KBM-7 (cell line): Measurements from ENCODE around the gene KAT6B.
"Not testable (repeated sequence)": the region's sequence is repeated elsewhere in the genome, so short reads cannot be mapped to it uniquely, and the experiment has no call there.

Source experiments
- DNase-seq: peaks from one replicate; pipeline ENCODE4 v3.0.0-alpha.2; 2015
- in situ Hi-C: fragments of 300-500 bp; cut with MboI; formaldehyde crosslinking; loops from 2 replicates; pipeline ENCODE4 v1.14.3; 2020; ENCODE audit warnings: low sequenced_read_pairs, low pct_unique_long_range_greater_than_20kb, mixed read lengths

KAT6B gene

DNA sequence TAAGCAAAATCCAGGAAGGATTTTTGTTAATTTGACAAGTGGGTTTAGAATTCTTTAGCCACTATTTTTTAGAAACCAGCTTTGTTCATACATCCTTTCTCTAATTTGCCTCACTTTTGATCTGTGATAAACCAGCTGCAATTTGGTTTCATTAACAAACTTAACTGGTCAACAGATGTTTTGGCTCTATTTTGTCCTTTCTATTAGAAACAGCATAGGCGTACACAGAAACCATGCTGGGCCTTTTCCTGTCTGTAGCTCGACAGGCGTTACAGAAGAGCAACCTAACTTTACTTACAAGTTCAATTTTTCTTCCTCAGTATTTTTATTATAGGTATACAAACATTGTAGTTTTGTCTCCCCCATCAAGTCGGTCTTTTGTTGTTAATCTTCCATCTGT lies 28.2 kb downstream of the KAT6B start:
- no peak for DNase-seq
- in situ Hi-C loops, result no loop called here

DNA sequence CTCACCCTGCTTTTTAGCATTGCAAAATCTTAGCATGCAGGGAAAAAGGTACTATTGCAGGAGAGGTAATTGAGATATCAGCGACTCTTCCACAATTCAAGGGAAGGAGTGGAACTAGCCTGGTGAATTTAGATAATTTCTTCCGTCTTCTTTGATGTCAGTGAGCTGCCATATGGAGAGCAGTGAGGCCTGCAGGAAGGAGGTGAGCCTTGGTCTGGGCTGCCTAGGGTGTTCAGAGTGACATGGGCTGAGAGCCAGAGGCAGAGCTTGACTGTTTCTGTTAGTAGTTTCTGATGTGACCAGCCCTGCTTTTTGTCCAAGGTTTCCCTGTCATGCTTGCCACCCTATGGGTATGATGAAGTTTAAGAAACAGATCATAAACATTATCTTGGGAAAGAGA lies 28.6 kb downstream of the KAT6B start:
- DNase-seq, result no peak
- in situ Hi-C loops, result no loop called here

DNA sequence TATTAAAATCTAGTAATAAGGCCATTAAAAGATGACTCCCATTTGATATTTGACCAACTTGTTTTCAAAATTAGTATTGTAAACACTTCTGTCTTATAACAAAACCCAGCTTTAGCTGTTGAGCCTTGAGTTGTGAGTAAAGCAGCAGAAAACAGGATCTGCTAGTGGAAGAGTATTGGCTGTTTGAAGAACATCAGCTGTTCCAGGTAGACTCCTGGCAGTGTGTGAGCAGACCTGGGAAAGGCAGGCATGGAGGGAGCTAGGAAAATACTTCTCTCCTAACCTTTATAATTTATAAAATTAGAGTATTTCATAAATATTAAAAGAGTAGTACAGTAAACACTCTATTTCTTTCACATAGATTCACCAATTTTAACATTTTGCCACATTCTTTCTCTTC lies 29.0 kb downstream of the KAT6B start:
- no peak for DNase-seq
- in situ Hi-C loops, result no loop called here

GRCh38 chr10:74856940-74857339 lies 30.5 kb downstream of the KAT6B start:
- in situ Hi-C loops, result no loop called here
- DNase-seq, result no peak

DNA sequence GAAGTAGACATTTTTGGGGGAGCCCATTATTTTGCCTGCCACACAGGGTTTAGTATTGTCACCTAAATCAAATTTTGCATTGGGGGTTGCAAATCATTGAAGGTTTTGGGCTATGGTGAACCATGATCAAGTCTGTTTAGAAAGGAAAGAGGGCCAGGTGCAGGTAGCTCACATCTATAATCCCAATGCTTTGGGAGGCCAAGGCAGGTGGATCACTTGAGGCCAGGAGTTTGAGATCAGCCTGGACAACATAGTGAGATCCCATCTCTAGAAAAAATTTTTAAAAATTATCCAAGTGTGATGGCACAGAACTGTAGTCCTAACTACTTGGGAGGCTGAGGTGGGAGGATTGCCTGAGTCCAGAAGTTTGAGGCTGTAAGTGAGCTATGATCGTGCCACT lies 31.2 kb downstream of the KAT6B start:
- in situ Hi-C loops, result no loop called here
- DNase-seq, result no peak

DNA sequence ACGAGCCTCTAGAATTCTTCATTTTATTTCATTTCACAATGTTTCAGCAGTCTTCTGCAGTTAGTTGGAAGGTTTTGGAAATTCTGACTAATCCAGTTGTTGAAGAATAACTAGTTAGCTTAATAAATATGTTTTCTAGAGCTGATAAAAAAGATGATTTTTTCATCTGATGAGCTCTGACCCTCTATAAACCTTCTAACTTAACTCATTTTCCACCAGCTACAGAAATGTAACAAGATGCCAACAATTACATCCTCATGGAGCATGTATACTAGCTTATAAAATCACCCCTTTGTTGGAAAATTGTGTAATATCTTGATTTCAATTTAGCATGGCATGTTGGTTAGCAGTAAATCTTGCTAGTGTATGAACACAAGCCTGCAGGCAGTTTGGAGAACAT lies 33.1 kb downstream of the KAT6B start:
- no peak for DNase-seq
- in situ Hi-C loops, result no loop called here

- in situ Hi-C loops, result no loop called here
- no peak for DNase-seq
These were observed 36.2 kb downstream of the KAT6B start for GRCh38 chr10:74862625-74863024.

DNA sequence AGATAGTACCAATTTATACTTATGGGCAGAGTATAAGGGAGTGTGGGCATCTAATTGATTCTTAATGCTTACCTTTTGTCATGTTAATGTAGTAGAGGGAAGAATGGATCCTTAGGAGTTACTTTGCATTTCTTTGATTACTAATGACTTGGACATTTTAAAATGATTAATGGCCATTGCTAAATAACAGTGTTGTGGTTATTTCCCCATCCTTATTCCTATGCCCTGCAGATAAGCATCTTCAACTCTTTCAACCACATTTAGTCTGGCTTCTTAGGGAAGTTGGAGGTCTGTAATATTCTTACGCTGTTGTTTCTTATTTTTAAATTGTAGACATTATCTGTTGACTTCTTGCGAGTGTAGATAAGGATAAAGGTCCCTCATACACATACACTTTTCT lies 37.2 kb downstream of the KAT6B start:
- in situ Hi-C loops, result no loop called here
- DNase-seq, result peak; percentile 27

DNA sequence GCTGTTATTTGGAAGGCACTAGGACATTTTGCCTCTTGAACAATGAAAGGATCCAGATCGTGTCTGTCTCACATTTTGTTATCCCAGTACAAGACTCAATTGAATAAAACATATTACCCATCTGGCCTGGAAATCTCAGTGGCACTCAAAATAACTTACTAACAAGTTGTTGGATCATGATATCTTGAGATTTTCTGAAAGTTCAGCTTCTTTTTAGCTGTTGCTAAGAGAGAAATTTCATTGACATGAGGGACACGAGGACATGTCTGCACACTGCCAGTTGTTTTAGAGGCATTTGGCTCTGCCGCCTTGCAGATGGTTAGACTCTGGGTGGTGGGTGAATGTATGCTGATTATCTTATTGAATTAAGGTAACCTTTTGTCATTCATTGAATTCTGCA lies 41.0 kb downstream of the KAT6B start:
- DNase-seq, result no peak

DNA sequence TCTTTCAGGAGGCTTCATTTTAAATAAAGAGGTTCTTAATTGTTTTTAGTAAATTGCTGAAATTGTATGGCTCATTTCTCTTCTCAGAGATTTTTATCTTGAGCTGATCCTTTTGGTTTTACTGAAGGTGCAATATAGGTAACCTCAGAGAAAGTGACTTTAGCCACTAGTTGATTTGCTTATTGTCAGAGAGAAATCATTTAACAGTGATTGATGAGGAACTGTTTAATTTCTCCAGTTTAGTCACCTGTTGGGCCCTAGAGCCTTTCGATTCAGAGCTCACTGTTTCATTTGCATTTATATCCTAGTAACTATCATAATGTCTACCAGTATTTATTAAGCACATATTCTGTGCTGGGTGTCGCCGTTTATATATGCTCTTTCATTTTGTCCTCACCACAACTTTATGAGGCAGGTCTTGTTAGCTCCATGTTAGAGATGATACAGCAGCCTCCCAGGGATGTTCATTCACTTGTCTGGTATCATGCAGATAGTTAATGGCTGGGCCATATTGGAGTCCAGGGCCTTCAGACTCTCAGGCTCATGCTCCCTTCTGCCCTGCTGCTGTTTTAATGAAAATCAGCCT lies 42.1 kb downstream of the KAT6B start:
- in situ Hi-C loops, result no loop called here

More for the DNA sequence above, 41.0 kb downstream of the KAT6B start:
- in situ Hi-C loops, result no loop called here

GRCh38 chr10:74869635-74870034 lies 43.2 kb downstream of the KAT6B start:
- in situ Hi-C loops, result no loop called here
- DNase-seq, result no peak

More for the DNA sequence above, 42.1 kb downstream of the KAT6B start:
- DNase-seq, result no peak

DNA sequence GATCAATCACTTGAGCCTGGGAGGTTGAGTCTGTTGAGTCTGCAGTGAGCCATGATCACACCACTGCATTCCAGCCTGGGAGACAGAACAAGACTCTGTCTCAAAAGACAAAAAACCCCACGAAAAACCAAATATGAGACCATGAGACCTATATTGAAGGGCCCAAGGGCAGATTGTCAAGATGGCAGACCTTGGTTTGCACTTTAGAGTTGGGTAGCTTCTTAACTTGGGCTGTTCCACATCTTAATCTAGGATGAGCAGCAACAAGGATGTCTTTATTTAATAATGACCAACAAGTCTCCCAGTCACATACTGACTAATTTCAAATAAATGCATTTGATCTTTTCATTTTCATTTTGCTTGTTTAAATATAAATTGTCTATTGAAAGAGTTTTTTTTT lies 43.8 kb downstream of the KAT6B start:
- in situ Hi-C loops, result no loop called here
- DNase-seq, result no peak

DNA sequence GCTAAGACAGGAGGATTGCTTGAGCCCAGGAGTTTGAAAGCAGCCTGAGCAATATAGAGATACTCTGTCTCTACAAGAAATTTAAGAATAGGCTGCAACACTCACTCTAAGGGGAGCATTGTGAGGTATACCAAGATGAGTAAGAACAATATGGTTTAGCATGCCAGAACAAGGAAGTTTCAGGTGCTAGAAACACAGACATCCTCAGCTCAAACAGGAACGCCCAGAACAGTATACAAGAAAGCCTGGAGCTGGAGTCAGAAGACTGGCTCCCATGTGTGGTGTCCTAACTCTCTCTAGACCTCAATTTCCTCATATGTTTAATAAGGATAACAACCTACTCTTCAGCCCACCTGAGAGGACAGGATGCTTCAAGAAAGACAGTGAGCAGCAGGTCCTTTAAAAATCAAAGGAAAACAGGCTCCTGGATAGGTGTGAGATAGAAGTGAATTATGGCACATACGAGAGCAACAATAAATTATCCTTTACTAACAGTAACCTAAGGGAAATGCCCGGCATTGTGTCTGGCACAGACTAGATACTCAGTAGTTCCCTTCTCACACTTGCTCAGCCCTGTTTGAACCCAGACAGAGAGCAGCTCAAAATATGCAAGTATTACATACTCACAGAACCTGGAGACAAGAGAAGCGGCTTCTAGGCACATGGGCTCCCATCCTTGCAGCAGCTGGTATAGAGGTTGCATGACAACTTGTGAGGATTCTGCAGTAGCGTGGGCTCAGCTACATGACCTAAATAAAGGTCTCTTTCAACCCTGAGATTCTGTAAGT lies 45.4 kb downstream of the KAT6B start:
- no peak for DNase-seq

DNA sequence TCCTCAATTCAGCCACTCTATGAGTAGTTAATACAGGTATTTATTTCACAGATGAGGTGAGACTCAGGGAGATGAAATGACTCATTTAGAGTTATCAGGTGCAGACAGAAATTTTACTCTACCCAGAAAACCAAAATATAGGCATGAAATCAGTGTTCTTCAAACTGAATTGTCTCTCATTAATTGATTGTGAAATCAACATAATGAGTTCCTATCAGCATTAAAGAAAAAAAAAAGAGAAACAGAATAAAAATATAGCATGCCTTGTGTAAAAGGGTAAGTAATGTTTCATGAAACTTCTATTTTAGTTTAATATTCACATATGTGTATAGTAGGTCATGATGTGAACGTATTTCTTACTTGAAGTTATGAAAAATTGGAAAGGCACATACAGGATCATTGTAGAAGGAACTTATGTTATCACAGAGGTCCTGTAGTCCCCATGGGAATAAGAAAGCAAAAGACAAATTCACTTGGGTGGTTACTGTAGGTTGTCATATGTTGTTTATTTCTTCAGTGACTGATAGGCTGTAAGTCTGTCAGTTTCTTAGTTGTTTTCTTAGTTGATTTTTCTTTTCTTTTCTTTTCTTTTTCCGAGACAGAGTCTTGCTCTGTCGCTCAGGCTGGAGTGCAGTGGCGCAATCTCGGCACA lies 47.5 kb downstream of the KAT6B start:
- in situ Hi-C loops, result no loop called here
- no peak for DNase-seq

More for the DNA sequence above, 45.4 kb downstream of the KAT6B start:
- in situ Hi-C loops, result no loop called here

DNA sequence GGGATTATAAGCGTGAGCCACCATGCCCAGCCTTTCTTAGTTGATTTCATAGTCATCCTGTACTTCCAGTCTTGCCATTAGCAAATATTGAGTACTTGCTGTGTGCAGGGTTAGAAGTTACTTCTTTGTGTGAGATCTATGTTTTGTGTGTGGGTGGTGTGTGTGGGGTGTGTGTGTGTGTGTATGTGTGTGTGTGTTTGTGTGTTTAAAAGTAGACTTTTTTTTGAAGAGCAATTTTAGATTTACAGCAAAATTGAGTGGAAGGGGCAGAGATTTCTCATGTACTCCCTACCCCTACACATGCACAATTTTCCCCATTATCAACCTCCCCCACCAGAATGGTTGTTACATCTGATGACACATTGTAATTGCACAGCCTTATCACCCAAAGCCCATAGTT lies 48.2 kb downstream of the KAT6B start:
- in situ Hi-C loops, result no loop called here
- DNase-seq, result no peak

DNA sequence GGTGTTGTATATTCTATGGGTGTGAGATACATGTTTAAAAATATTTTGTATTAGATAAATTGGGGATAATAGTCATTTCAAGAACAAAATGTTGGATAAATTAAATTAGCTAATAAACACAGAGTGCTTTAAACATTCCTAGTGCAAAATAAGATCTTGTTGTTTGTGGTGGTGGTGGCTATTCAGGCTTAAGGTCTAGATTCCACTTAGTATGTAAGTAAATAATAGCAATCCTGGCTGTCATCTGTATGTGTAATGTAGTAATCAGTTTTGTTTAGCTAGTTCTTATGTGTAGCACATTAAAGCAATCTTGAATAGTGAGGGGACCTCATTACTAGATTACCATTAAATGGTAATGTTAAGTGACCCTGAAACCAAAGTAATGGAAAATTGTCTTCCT lies 48.7 kb downstream of the KAT6B start:
- no peak for DNase-seq

DNA sequence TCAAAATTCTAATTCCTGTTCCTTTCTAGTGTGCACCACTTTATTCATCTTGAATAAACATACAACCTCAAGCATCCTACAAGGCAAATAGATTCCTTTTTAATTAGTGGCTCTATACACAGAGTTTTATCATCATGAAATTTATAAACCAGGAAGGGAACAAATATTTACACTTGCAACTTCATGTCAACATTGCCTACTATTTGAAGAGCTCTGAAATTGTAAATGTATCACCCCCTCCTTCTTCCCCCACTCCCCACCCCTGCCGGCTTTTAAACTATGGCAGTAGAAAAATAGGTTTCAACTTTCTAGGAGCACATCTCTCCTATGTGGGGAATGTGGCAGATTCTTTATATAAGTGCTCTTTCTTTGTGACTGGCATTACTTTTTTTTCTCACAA lies 49.6 kb downstream of the KAT6B start:
- no peak for DNase-seq

More for the DNA sequence above, 48.7 kb downstream of the KAT6B start:
- in situ Hi-C loops, result no loop called here

DNA sequence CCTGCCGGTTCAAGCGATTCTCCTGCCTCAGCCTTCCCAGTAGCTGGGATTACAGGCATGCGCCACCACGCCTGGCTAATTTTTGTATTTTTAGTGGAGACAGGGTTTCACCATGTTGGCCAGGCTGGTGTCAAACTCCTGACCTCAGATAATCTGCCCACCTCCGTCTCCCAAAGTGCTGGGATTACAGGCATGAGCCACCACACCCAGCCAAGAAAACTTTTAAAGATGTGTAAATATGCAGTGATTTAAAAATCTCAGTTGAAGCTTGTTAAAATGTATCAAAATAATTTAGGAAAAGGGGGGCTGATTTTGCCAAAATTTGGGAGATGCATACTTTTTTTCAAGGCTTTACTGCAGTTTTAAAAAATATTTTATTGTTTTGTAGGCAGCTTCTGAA lies 50.7 kb downstream of the KAT6B start:
- in situ Hi-C loops, DNase-seq: not testable (repeated sequence)

More for the DNA sequence above, 49.6 kb downstream of the KAT6B start:
- in situ Hi-C loops, result no loop called here

- no peak for DNase-seq
- in situ Hi-C loops, result no loop called here
These were observed 51.5 kb downstream of the KAT6B start for GRCh38 chr10:74877898-74878297.

DNA sequence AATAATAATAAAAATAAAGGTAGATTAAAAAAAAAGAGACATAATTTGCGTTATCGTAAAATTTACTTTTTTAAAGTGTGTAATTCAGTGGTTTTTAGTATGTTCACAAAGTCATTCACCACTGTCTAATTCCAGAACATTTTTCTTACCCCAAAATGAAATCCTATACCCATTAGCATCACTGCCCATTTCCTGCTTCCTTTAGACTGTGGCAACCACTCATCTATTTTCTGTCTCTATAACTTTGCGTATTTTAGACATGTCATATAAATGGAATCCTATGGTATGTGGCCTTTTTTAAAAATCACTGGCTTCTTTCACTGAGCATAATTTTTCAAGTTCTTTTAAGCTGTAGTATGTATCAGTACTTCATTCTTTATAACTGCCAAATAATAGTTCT lies 53.6 kb downstream of the KAT6B start:
- DNase-seq, result no peak
- in situ Hi-C loops, result no loop called here
